Transverse colon (tissue), 4 donors: ENCODE measurements around the gene BCL6. TPM values are rescaled to one million over a fixed set of nuclear protein-coding genes. Genes with fewer than 3 reads are reported as not detected.
"Not testable (repeated sequence)": the region's sequence is repeated elsewhere in the genome, so short reads cannot be mapped to it uniquely, and the experiment has no call there.

ENCODE experiments used
- DNase-seq: peaks from one replicate; pipeline ENCODE4 v3.0.0-alpha.2; 2019
- H3K27ac ChIP-seq, 4 donors: fragments of 200-600 bp; sonication (generic); 2 replicates each; pipeline ENCODE4 v1.5.1; 2016 to 2018; ENCODE audit warnings: inconsistent platforms in 4 of 4
- H3K27me3 ChIP-seq: fragments of 200-600 bp; sonication (generic); 2 replicates; pipeline ENCODE4 v1.5.1; 2017; ENCODE audit warnings: inconsistent platforms
- H3K36me3 ChIP-seq, 4 donors: fragments of 200-600 bp; sonication (generic); 2 replicates each; pipeline ENCODE4 v1.5.1; 2017 to 2019; ENCODE audit warnings: inconsistent platforms in 4 of 4
- H3K4me1 ChIP-seq, 4 donors: fragments of 200-600 bp; sonication (generic); 2 replicates each; pipeline ENCODE4 v1.5.1; 2017 to 2020; ENCODE audit warnings: inconsistent platforms in 4 of 4
- H3K4me3 ChIP-seq, 4 donors: fragments of 200-600 bp; sonication (generic); 1 replicate in 1 of 4; 2 replicates in 3 of 4; pipeline versions ENCODE4 v1.5.1 to v1.6.1; 2017 to 2019; ENCODE audit warnings: inconsistent platforms in 4 of 4
- H3K9me3 ChIP-seq, 2 donors: fragments of 200-600 bp; sonication (generic); 2 replicates each; pipeline ENCODE4 v1.5.1; 2017 to 2019; ENCODE audit warnings: inconsistent platforms in 2 of 2
- EP300 ChIP-seq: sonication (generic); formaldehyde crosslinking; IDR thresholded peaks from one replicate; pipeline ENCODE4 v1.6.1; 2017; ENCODE audit warnings: antibody characterized with exemption, low read depth
- POLR2A ChIP-seq: fragments of 450-650 bp; IDR thresholded peaks from one replicate; pipeline ENCODE4 v1.6.1; 2016; ENCODE audit warnings: antibody characterized with exemption, mild to moderate bottlenecking, moderate library complexity
- POLR2AphosphoS5 ChIP-seq, 3 donors: sonication (generic); formaldehyde crosslinking; IDR thresholded peaks; one replicate each; pipeline ENCODE4 v1.6.1; 2016; ENCODE audit warnings: antibody characterized with exemption in 3 of 3
- WGBS, 2 donors: methylation state at CpG; one replicate each; pipeline ENCODE4 v1.1.5; 2018; ENCODE audit warnings: low coverage in 1 of 2; 5-methylcytosine and 5-hydroxymethylcytosine counted together
- in situ Hi-C, 4 donors: fragments of 200-750 bp; cut with MboI; loops; one replicate each; pipeline versions ENCODE4 v1.15.0 to v1.15.1; 2017; ENCODE audit warnings: low sequenced_read_pairs in 3 of 4, low pct_ligation_motif_present in 1 of 4, low pct_unique_long_range_greater_than_20kb in 1 of 4
- intact Hi-C: fragments of 100-400 bp; cut with DNase I; formaldehyde crosslinking; loops from one replicate; pipeline ENCODE4 v1.15.1; 2023; ENCODE audit warnings: low total_unique reads
- total RNA-seq, 4 donors: library from RNA; depleted of rRNA; stranded (reverse); fragments of >200 nt; gene quantifications; one replicate each; pipeline ENCODE4 v1.1.0, GENCODE V29; 2016
- TF ChIP-seq, protein P1 (sequence below), 5 experiments: fragments of 200-600 bp in 3 of 5; fragments of 450-650 bp in 2 of 5; sonication (generic) in 3 of 5; IDR thresholded peaks; 1 replicate in 2 of 5; 2 replicates in 3 of 5; pipeline ENCODE4 v1.5.1; 2016 to 2017; ENCODE audit warnings: antibody characterized with exemption in 5 of 5, inconsistent platforms in 3 of 5, mild to moderate bottlenecking in 2 of 5, moderate library complexity in 1 of 5

The BCL6 gene
- total RNA-seq, 4 donors from 2014 or later = 18.7 to 65.5 (median 32.5) TPM

- Histone ChIP-seq H3K4me3 (no peak overlapping the region), H3K27ac (no peak overlapping the region), H3K4me1 (no peaks in the 10 kb centered on the region), H3K36me3 (no peaks in the 10 kb centered on the region), H3K9me3 (peaks cover 0 to 8% of the 10 kb centered on the region in 2 donors), H3K27me3 (peaks cover 1% of the 10 kb centered on the region)
- WGBS, 2 donors = 90 to 98% methylated on average over 5 of the region's 5 CpGs
- TF ChIP-seq EP300 (no peak), POLR2A (no peak), POLR2AphosphoS5 (IDR thresholded peaks at IDR 0.05) (no peak)
- TF ChIP-seq, protein P1, sequence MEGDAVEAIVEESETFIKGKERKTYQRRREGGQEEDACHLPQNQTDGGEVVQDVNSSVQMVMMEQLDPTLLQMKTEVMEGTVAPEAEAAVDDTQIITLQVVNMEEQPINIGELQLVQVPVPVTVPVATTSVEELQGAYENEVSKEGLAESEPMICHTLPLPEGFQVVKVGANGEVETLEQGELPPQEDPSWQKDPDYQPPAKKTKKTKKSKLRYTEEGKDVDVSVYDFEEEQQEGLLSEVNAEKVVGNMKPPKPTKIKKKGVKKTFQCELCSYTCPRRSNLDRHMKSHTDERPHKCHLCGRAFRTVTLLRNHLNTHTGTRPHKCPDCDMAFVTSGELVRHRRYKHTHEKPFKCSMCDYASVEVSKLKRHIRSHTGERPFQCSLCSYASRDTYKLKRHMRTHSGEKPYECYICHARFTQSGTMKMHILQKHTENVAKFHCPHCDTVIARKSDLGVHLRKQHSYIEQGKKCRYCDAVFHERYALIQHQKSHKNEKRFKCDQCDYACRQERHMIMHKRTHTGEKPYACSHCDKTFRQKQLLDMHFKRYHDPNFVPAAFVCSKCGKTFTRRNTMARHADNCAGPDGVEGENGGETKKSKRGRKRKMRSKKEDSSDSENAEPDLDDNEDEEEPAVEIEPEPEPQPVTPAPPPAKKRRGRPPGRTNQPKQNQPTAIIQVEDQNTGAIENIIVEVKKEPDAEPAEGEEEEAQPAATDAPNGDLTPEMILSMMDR (IDR thresholded peaks at IDR 0.05) = no peak
- DNase-seq = no peak
- in situ Hi-C loops = loop anchor here in 1 of 4 donors (10.0 kb wide), 1 partner anchor 462 kb away; no protein-coding TSS in a partner anchor
- intact Hi-C loops = no loop called here
Observed at GRCh38 chr3:187686621-187687273, 58.5 kb downstream of the BCL6 start.

DNA sequence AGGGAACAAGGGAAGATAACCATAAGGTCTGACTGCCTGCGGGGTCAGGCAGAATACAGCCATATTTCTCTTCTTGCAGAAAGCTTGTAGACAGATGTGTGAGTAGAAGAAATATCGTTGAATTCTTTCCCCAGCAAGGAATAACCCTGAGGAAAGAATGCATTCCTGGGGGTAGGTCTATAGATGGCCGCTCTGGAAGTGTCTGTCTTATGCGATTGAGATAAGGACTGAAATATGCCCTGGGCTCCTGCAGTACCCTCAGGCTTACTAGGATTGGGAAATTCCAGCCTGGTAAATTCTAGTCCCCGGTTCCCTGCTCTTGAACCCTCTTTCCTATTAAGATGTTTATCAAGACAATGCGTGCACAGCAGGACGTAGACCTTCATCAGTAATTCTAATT lies 59.3 kb downstream of the BCL6 start:
- Histone ChIP-seq H3K27me3 (peaks cover 6% of the 10 kb centered on the region), H3K4me1 (no peaks in the 10 kb centered on the region), H3K36me3 (no peaks in the 10 kb centered on the region), H3K4me3 (no peak overlapping the region), H3K9me3 (peaks cover 0 to 8% of the 10 kb centered on the region in 2 donors), H3K27ac (no peak overlapping the region)
- in situ Hi-C loops (loop anchor here in 1 of 4 donors (10.0 kb wide), 1 partner anchor 461 kb away; no protein-coding TSS in a partner anchor), intact Hi-C loops (no loop called here)
- TF ChIP-seq, protein P1 (IDR thresholded peaks at IDR 0.05) = no peak
- no peak for TF ChIP-seq POLR2AphosphoS5 (IDR thresholded peaks at IDR 0.05)
- no peak for TF ChIP-seq EP300
- no peak for TF ChIP-seq POLR2A
- no peak for DNase-seq
- 90 to 100% methylated on average over 1 to 7 of the region's 7 CpGs for WGBS, 2 donors

DNA sequence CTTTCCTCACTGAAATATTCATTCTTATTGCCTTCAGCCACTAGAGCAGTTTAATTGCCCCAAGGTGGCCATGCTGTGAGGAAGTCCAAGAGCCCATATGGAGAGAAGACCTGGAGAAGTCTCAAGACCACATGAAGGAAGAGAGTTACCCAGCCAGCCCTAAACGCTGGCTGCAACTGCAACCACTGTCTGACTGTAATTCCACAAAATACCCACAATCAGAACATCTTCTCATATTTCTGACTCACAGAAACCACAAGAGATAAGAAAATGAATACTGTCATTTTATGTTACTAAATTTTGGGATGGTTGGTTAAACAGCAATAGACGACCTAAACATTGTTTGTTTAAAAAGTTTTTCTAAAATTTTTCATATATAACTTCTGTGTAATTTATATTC lies 60.4 kb downstream of the BCL6 start:
- in situ Hi-C loops (loop anchor here in 1 of 4 donors (10.0 kb wide), 1 partner anchor 460 kb away; no protein-coding TSS in a partner anchor), intact Hi-C loops (loop anchor here (5.0 kb wide), 1 partner anchor 463 kb away; no protein-coding TSS in a partner anchor)
- H3K4me1 ChIP-seq = no peaks in the 10 kb centered on the region
- TF ChIP-seq POLR2AphosphoS5 (IDR thresholded peaks at IDR 0.05) (no peak), EP300 (no peak), POLR2A (no peak)
- TF ChIP-seq, protein P1 (IDR thresholded peaks at IDR 0.05) = no peak
- peaks cover 0 to 8% of the 10 kb centered on the region in 2 donors for H3K9me3 ChIP-seq
- H3K36me3 ChIP-seq = no peaks in the 10 kb centered on the region
- DNase-seq = no peak
- peaks cover 6% of the 10 kb centered on the region for H3K27me3 ChIP-seq
- no peak overlapping the region for H3K4me3 ChIP-seq
- 41 to 45% methylated on average over 2 of the region's 2 CpGs for WGBS, 2 donors
- H3K27ac ChIP-seq = no peak overlapping the region

- intact Hi-C loops = loop anchor here (5.0 kb wide), 1 partner anchor 462 kb away; no protein-coding TSS in a partner anchor
- TF ChIP-seq, protein P1 (IDR thresholded peaks at IDR 0.05) = no peak
- TF ChIP-seq POLR2A (no peak), POLR2AphosphoS5 (IDR thresholded peaks at IDR 0.05) (no peak), EP300 (no peak)
- peaks cover 6% of the 10 kb centered on the region for H3K27me3 ChIP-seq
- in situ Hi-C loops = loop anchor here in 1 of 4 donors (10.0 kb wide), 1 partner anchor 460 kb away; no protein-coding TSS in a partner anchor
- peaks cover 0 to under 1% (median 0%) of the 10 kb centered on the region in 4 donors for H3K4me1 ChIP-seq
- H3K9me3 ChIP-seq = peaks cover 0 to 8% of the 10 kb centered on the region in 2 donors
- H3K4me3 ChIP-seq = no peak overlapping the region
- WGBS, 2 donors = 80 to 94% methylated on average over 1 of the region's 1 CpG
- no peaks in the 10 kb centered on the region for H3K36me3 ChIP-seq
- DNase-seq = no peak
- no peak overlapping the region for H3K27ac ChIP-seq
Observed at GRCh38 chr3:187684444-187684843, 60.8 kb downstream of the BCL6 start.

DNA sequence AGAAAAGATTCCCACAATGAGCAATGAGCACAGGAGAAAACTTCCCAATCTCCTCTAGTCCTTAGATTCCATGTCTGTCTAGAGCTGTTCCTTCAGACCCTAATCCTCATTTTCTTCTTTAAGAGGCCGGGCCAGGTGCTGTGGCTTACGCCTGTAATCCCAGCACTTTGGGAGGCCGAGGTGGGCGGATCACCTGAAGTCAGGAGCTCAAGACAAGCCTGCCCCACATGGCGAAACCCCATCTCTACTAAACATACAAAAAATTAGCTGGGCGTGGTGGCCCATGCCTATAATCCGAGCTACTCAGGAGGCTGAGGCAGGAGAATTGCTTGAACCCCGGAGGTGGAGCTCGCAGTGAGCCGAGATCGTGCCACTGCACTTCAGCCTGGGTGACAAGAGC lies 63.5 kb downstream of the BCL6 start:
- H3K27ac ChIP-seq, H3K36me3 ChIP-seq, DNase-seq, H3K4me1 ChIP-seq, H3K4me3 ChIP-seq, H3K27me3 ChIP-seq, H3K9me3 ChIP-seq: not testable (repeated sequence)
- intact Hi-C loops = loop anchor here (5.0 kb wide), 1 partner anchor 459 kb away; no protein-coding TSS in a partner anchor
- 82% methylated on average over 11 of the region's 11 CpGs; no CpG with 5 or more reads in 1 of the 2 donors for WGBS, 2 donors
- in situ Hi-C loops = loop anchor here in 1 of 4 donors (10.0 kb wide), 1 partner anchor 457 kb away; no protein-coding TSS in a partner anchor
